WTC11 (cell line): ENCODE data around the gene FAM124A. TPM values are rescaled to one million over a fixed set of nuclear protein-coding genes. Genes with fewer than 3 reads are reported as not detected.

Source experiments
- ATAC-seq: fragments of 200-7000 bp; cut with Tn5 transposase; 2 replicates; pipeline ENCODE4 v1.10.0; 2021; ENCODE audit warnings: mild to moderate bottlenecking, moderate library complexity
- CTCF ChIA-PET: fragments of 300-600 bp; sonication (Branson Sonifier 250); formaldehyde crosslinking; loops from one replicate; lab custom pipeline; 2021; ENCODE audit warnings: antibody characterized with exemption; lab: Charles Lee
- POLR2A ChIA-PET: fragments of 350-600 bp; sonication (Branson Sonifier 250); formaldehyde crosslinking; loops from one replicate; lab custom pipeline; 2021; ENCODE audit warnings: antibody characterized with exemption; lab: Charles Lee
- DNase-seq: peaks from one replicate; pipeline ENCODE4 v3.0.0; 2021; ENCODE audit warnings: low spot score
- H3K27ac Mint-ChIP-seq: 2 replicates; pipeline ENCODE4 v1.8.0; 2021; ENCODE audit warnings: mixed read lengths
- H3K27me3 Mint-ChIP-seq: 2 replicates; pipeline ENCODE4 v1.8.0; 2021; ENCODE audit warnings: low read depth, mild to moderate bottlenecking, moderate library complexity, mixed read lengths
- H3K36me3 Mint-ChIP-seq: 2 replicates; pipeline ENCODE4 v1.8.0; 2021; ENCODE audit warnings: mixed read lengths
- H3K4me1 Mint-ChIP-seq: 2 replicates; pipeline ENCODE4 v1.8.0; 2022; ENCODE audit warnings: mixed read lengths
- H3K4me3 Mint-ChIP-seq: 2 replicates; pipeline ENCODE4 v1.8.0; 2021; ENCODE audit warnings: mild to moderate bottlenecking, moderate library complexity, mixed read lengths
- H3K9me3 Mint-ChIP-seq: 2 replicates; pipeline ENCODE4 v1.8.0; 2021; ENCODE audit warnings: mixed read lengths
- CREB1 ChIP-seq: sonication (generic); formaldehyde crosslinking; IDR thresholded peaks from 2 replicates; pipeline ENCODE4 v1.8.0; 2023; ENCODE audit warnings: mild to moderate bottlenecking, missing genetic modification reagents
- FOXP1 ChIP-seq: sonication (generic); formaldehyde crosslinking; IDR thresholded peaks from 2 replicates; pipeline ENCODE4 v1.8.0; 2022; ENCODE audit warnings: missing genetic modification reagents, mild to moderate bottlenecking, moderate library complexity, borderline replicate concordance
- HMGA2 ChIP-seq: fragments of 250-450 bp; sonication (Bioruptor Pico); IDR thresholded peaks from 2 replicates; pipeline ENCODE4 v1.4.0; 2021; ENCODE audit warnings: mild to moderate bottlenecking, moderate library complexity
- JAZF1 ChIP-seq: fragments of 250-450 bp; sonication (Bioruptor Pico); IDR thresholded peaks from 2 replicates; pipeline ENCODE4 v1.9.0; 2021; ENCODE audit warnings: moderate library complexity, mild to moderate bottlenecking, inconsistent platforms
- NFYB ChIP-seq: sonication (generic); formaldehyde crosslinking; conservative IDR thresholded peaks from 2 replicates; pipeline ENCODE4 v1.8.0; 2022; ENCODE audit warnings: low read depth, missing genetic modification reagents
- NR3C1 ChIP-seq: sonication (generic); formaldehyde crosslinking; conservative IDR thresholded peaks from 2 replicates; pipeline ENCODE4 v1.8.1; 2023; ENCODE audit warnings: low read depth, mild to moderate bottlenecking, missing genetic modification reagents
- OVOL2 ChIP-seq: fragments of 250-450 bp; sonication (Bioruptor Pico); IDR thresholded peaks from 2 replicates; pipeline ENCODE4 v1.9.0; 2021; ENCODE audit warnings: mild to moderate bottlenecking, borderline replicate concordance
- SMAD4 ChIP-seq: sonication (generic); formaldehyde crosslinking; IDR thresholded peaks from 2 replicates; pipeline ENCODE4 v1.8.0; 2022; ENCODE audit warnings: mild to moderate bottlenecking, missing genetic modification reagents
- TCF7 ChIP-seq: sonication (generic); formaldehyde crosslinking; IDR thresholded peaks from 2 replicates; pipeline ENCODE4 v1.8.0; 2022; ENCODE audit warnings: mild to moderate bottlenecking, low read depth, missing genetic modification reagents, moderate library complexity
- TP53 ChIP-seq: sonication (generic); formaldehyde crosslinking; IDR thresholded peaks from 2 replicates; pipeline ENCODE4 v1.8.1; 2023; ENCODE audit warnings: mild to moderate bottlenecking, missing genetic modification reagents
- ZNF219 ChIP-seq: sonication (generic); formaldehyde crosslinking; IDR thresholded peaks from 2 replicates; pipeline ENCODE4 v1.8.0; 2023; ENCODE audit warnings: missing genetic modification reagents, mild to moderate bottlenecking, borderline replicate concordance
- ZNF671 ChIP-seq: fragments of 250-450 bp; sonication (Bioruptor Pico); IDR thresholded peaks from 2 replicates; pipeline ENCODE4 v1.8.0; 2021; ENCODE audit warnings: mild to moderate bottlenecking
- total RNA-seq: library from RNA; stranded (reverse); gene quantifications from 3 replicates; pipeline ENCODE4 v1.2.3, GENCODE V29; 2021
- TF ChIP-seq, protein P1 (sequence below): sonication (generic); formaldehyde crosslinking; IDR thresholded peaks from 2 replicates; pipeline ENCODE4 v1.8.0; 2023; ENCODE audit warnings: missing genetic modification reagents, mild to moderate bottlenecking, borderline replicate concordance
- TF ChIP-seq, protein P2 (sequence below): fragments of 250-450 bp; sonication (Bioruptor Pico); IDR thresholded peaks from 2 replicates; pipeline ENCODE4 v1.9.0; 2021; ENCODE audit warnings: mild to moderate bottlenecking

Gene FAM124A
- total RNA-seq, 1 experiment from 2014 or later = 45.8 TPM

DNA sequence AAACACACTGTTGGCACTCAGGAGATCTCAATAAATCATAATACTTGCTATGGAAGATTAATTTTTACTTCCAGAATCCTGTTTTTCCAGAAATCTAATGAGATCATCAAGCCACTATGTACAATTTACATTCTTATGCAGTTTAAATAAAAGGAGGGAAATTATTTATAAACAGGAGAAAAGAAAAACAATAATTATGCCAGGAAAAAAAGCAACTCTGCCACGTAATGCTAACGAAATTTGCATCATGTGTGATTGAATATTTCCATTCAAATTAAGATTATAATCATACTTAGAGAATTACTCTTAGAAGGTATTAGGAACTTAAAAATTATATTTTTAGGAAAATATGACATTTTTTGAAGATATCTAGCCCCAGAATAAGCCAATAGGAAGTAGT lies 13.0 kb downstream of the FAM124A start (continued):
- no peak for TF ChIP-seq FOXP1

DNA sequence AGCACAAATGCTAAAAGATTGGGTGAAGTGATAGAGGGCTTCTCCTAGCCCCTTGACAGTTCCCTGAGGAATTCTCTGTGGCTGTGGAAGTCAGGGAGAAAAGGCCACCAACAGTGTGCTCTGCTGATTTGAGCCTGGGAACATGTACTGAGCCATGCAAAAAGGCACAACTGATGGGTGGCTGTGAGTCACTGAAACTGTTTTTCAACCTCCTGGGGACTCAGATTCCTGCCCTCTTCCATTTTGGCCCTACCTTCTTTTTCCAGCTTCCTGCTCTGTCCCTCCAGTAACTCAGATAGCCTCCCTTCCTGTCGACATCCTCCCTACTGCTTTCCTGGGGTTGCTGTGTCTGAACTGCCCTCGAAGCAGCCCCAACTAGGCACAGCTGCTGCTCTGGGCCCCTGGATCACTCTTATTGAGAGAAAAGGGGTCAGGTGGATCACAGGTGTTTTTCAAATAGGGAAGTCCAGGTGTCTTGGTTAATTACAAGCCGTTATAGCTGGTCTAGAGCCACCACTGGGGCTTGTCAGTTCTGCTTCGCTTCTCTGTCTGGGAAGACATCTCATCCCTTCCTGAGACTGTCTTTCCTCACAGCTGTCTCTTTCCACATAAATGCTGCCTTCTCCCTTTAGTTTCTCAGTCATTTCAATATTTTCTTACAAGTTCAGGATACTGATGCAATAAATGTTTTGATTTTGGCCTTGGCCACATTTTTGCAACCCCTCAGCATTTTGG lies 13.7 kb downstream of the FAM124A start:
- CTCF ChIA-PET = interaction anchor here (0.6 to 3.8 kb wide), 6 partner anchors 12 to 562 kb away, joined by 3 to 22 read pairs (median 8); no protein-coding TSS in a partner anchor
- peaks cover 56% of the 10 kb centered on the region for H3K36me3 Mint-ChIP-seq
- no peak for TF ChIP-seq ZNF219 (CRISPR knock-in tag)
- TF ChIP-seq OVOL2 (CRISPR knock-in tag) = no peak
- H3K4me1 Mint-ChIP-seq = peaks cover 54% of the 10 kb centered on the region
- H3K27ac Mint-ChIP-seq = peak overlapping the region; percentile 98
- ATAC-seq (peak; percentile 62), DNase-seq (no peak)
- H3K27me3 Mint-ChIP-seq = no peaks in the 10 kb centered on the region
- POLR2A ChIA-PET = no interaction called here
- no peaks in the 10 kb centered on the region; the same call in 1 of the 2 replicates for H3K9me3 Mint-ChIP-seq
- 0 out of 2 replicates have a peak overlapping the region, but pooled peaks have one; percentile 18 for H3K4me3 Mint-ChIP-seq

DNA sequence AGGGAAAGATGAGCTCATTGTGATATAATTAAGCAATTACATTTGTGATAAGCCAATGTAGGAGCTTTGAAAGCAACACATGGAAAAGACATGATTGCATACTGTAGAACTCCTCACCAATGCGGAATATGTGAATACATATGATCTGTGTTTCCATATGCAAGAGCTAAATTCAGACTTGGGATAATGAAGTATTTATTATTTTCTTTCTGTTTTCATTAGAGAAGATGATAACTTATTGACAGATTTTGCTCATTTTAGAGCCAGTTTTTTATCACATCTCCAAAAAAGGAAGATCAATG lies 14.2 kb downstream of the FAM124A start:
- Mint-ChIP-seq H3K4me3 (no peak overlapping the region), H3K9me3 (no peaks in the 10 kb centered on the region; the same call in 1 of the 2 replicates), H3K36me3 (peaks cover 52% of the 10 kb centered on the region), H3K27ac (peak overlapping the region; percentile 98), H3K27me3 (no peaks in the 10 kb centered on the region), H3K4me1 (peaks cover 50% of the 10 kb centered on the region)
- POLR2A ChIA-PET = no interaction called here
- ATAC-seq (no peak), DNase-seq (no peak)
- CTCF ChIA-PET = interaction anchor here (1.2 to 3.8 kb wide), 5 partner anchors 12 to 561 kb away, joined by 3 to 22 read pairs (median 10); no protein-coding TSS in a partner anchor
- TF ChIP-seq NR3C1 (CRISPR knock-in tag) (no peak), HMGA2 (CRISPR knock-in tag) (no peak), ZNF671 (CRISPR knock-in tag) (no peak), TCF7 (CRISPR knock-in tag) (no peak), JAZF1 (CRISPR knock-in tag) (no peak), TP53 (CRISPR knock-in tag) (no peak), NFYB (CRISPR knock-in tag) (no peak), SMAD4 (CRISPR knock-in tag) (no peak), CREB1 (no peak)
- TF ChIP-seq, protein P1, sequence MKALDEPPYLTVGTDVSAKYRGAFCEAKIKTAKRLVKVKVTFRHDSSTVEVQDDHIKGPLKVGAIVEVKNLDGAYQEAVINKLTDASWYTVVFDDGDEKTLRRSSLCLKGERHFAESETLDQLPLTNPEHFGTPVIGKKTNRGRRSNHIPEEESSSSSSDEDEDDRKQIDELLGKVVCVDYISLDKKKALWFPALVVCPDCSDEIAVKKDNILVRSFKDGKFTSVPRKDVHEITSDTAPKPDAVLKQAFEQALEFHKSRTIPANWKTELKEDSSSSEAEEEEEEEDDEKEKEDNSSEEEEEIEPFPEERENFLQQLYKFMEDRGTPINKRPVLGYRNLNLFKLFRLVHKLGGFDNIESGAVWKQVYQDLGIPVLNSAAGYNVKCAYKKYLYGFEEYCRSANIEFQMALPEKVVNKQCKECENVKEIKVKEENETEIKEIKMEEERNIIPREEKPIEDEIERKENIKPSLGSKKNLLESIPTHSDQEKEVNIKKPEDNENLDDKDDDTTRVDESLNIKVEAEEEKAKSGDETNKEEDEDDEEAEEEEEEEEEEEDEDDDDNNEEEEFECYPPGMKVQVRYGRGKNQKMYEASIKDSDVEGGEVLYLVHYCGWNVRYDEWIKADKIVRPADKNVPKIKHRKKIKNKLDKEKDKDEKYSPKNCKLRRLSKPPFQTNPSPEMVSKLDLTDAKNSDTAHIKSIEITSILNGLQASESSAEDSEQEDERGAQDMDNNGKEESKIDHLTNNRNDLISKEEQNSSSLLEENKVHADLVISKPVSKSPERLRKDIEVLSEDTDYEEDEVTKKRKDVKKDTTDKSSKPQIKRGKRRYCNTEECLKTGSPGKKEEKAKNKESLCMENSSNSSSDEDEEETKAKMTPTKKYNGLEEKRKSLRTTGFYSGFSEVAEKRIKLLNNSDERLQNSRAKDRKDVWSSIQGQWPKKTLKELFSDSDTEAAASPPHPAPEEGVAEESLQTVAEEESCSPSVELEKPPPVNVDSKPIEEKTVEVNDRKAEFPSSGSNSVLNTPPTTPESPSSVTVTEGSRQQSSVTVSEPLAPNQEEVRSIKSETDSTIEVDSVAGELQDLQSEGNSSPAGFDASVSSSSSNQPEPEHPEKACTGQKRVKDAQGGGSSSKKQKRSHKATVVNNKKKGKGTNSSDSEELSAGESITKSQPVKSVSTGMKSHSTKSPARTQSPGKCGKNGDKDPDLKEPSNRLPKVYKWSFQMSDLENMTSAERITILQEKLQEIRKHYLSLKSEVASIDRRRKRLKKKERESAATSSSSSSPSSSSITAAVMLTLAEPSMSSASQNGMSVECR (CRISPR knock-in tag) = no peak
- TF ChIP-seq, protein P2, sequence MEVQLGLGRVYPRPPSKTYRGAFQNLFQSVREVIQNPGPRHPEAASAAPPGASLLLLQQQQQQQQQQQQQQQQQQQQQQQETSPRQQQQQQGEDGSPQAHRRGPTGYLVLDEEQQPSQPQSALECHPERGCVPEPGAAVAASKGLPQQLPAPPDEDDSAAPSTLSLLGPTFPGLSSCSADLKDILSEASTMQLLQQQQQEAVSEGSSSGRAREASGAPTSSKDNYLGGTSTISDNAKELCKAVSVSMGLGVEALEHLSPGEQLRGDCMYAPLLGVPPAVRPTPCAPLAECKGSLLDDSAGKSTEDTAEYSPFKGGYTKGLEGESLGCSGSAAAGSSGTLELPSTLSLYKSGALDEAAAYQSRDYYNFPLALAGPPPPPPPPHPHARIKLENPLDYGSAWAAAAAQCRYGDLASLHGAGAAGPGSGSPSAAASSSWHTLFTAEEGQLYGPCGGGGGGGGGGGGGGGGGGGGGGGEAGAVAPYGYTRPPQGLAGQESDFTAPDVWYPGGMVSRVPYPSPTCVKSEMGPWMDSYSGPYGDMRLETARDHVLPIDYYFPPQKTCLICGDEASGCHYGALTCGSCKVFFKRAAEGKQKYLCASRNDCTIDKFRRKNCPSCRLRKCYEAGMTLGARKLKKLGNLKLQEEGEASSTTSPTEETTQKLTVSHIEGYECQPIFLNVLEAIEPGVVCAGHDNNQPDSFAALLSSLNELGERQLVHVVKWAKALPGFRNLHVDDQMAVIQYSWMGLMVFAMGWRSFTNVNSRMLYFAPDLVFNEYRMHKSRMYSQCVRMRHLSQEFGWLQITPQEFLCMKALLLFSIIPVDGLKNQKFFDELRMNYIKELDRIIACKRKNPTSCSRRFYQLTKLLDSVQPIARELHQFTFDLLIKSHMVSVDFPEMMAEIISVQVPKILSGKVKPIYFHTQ (CRISPR knock-in tag) = no peak
